Esophagus squamous epithelium (tissue), 4 donors: ENCODE measurements around the gene POMGNT2.

Experiments
- POLR2A ChIP-seq, 4 donors: fragments of 450-650 bp; IDR thresholded peaks; one replicate each; pipeline ENCODE4 v1.6.1; 2017; ENCODE audit warnings: antibody characterized with exemption in 4 of 4, mild to moderate bottlenecking in 4 of 4, moderate library complexity in 3 of 4
- TF ChIP-seq, protein P1 (sequence below), 6 experiments: fragments of 450-650 bp in 4 of 6; fragments of 200-600 bp in 2 of 6; sonication (generic) in 2 of 6; IDR thresholded peaks; one replicate each; pipeline ENCODE4 v1.5.1; 2016 to 2019; ENCODE audit warnings: antibody characterized with exemption in 6 of 6, mild to moderate bottlenecking in 4 of 6, moderate library complexity in 4 of 6

- TF ChIP-seq, protein P1, sequence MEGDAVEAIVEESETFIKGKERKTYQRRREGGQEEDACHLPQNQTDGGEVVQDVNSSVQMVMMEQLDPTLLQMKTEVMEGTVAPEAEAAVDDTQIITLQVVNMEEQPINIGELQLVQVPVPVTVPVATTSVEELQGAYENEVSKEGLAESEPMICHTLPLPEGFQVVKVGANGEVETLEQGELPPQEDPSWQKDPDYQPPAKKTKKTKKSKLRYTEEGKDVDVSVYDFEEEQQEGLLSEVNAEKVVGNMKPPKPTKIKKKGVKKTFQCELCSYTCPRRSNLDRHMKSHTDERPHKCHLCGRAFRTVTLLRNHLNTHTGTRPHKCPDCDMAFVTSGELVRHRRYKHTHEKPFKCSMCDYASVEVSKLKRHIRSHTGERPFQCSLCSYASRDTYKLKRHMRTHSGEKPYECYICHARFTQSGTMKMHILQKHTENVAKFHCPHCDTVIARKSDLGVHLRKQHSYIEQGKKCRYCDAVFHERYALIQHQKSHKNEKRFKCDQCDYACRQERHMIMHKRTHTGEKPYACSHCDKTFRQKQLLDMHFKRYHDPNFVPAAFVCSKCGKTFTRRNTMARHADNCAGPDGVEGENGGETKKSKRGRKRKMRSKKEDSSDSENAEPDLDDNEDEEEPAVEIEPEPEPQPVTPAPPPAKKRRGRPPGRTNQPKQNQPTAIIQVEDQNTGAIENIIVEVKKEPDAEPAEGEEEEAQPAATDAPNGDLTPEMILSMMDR (IDR thresholded peaks at IDR 0.05), result no peak
- TF ChIP-seq POLR2A (IDR thresholded peaks at IDR 0.05), result no peak
Observed at GRCh38 chr3:43093974-43094373, 11.9 kb downstream of the POMGNT2 start.
